Measurements from ENCODE around the gene CCDC149.

The CCDC149 gene

GRCh38 chr4:24877868-24878635, 34.8 kb downstream of the CCDC149 start:
- DNase-seq, result no peak

- DNase-seq, result no peak
These were observed 36.4 kb downstream of the CCDC149 start for GRCh38 chr4:24876431-24876830.

GRCh38 chr4:24872720-24873119, 40.1 kb downstream of the CCDC149 start:
- DNase-seq, result no peak

- DNase-seq, result no peak
These were observed 41.6 kb downstream of the CCDC149 start for GRCh38 chr4:24871210-24871609.

GRCh38 chr4:24867766-24868296, 45.0 kb downstream of the CCDC149 start:
- DNase-seq, result no peak

GRCh38 chr4:24867251-24867650, 45.6 kb downstream of the CCDC149 start:
- no peak for DNase-seq

GRCh38 chr4:24865401-24865800, 47.4 kb downstream of the CCDC149 start:
- DNase-seq, result no peak

- no peak for DNase-seq
These were observed 49.0 kb downstream of the CCDC149 start for GRCh38 chr4:24863799-24864198.

GRCh38 chr4:24862073-24862751, 50.6 kb downstream of the CCDC149 start:
- no peak for DNase-seq

GRCh38 chr4:24858550-24858949, 54.3 kb downstream of the CCDC149 start:
- no peak for DNase-seq

GRCh38 chr4:24858026-24858425, 54.8 kb downstream of the CCDC149 start:
- no peak for DNase-seq

- no peak for DNase-seq
These were observed 56.3 kb downstream of the CCDC149 start for GRCh38 chr4:24856586-24856985.

GRCh38 chr4:24855741-24856140, 57.1 kb downstream of the CCDC149 start:
- DNase-seq, result no peak

GRCh38 chr4:24853142-24853541, 59.7 kb downstream of the CCDC149 start:
- no peak for DNase-seq

- no peak for DNase-seq
These were observed 62.2 kb downstream of the CCDC149 start for GRCh38 chr4:24850674-24851073.

GRCh38 chr4:24849756-24850155, 63.1 kb downstream of the CCDC149 start:
- DNase-seq, result no peak

GRCh38 chr4:24849351-24849750, 63.5 kb downstream of the CCDC149 start:
- DNase-seq, result no peak

- no peak for DNase-seq
These were observed 66.1 kb downstream of the CCDC149 start for GRCh38 chr4:24846716-24847115.

GRCh38 chr4:24845902-24846301, 66.9 kb downstream of the CCDC149 start:
- no peak for DNase-seq

- DNase-seq, result no peak
These were observed 67.7 kb downstream of the CCDC149 start for GRCh38 chr4:24845132-24845531.

GRCh38 chr4:24843096-24843495, 69.7 kb downstream of the CCDC149 start:
- no peak for DNase-seq

GRCh38 chr4:24842356-24842755, 70.5 kb downstream of the CCDC149 start:
- DNase-seq, result no peak

GRCh38 chr4:24840826-24841543, 71.9 kb downstream of the CCDC149 start:
- DNase-seq, result no peak

- DNase-seq, result no peak
These were observed 72.5 kb downstream of the CCDC149 start for GRCh38 chr4:24840362-24840761.

Measured in activated T-cell treated with anti-CD3 and anti-CD28 coated beads, Interleukin-2, amount 50 U/mL, for 48 hours (primary cell).